Liver (tissue), 9 donors: ENCODE results near the gene FOLR3. TPM values are rescaled to one million over a fixed set of nuclear protein-coding genes. Genes with fewer than 3 reads are reported as not detected.
"Not testable (repeated sequence)": the region's sequence is repeated elsewhere in the genome, so short reads cannot be mapped to it uniquely, and the experiment has no call there.

Experiments used
- DNase-seq: peaks from one replicate; pipeline ENCODE4 v3.0.0-alpha.2; 2017; ENCODE audit warnings: low spot score
- H3K27ac ChIP-seq, 2 donors: one replicate each; pipeline ENCODE4 v1.7.0; 2013; ENCODE audit warnings: inconsistent platforms in 2 of 2, low read length in 2 of 2, control low read depth in 1 of 2, low read depth in 1 of 2, mild to moderate bottlenecking in 1 of 2
- H3K27me3 ChIP-seq, 4 donors: one replicate each; pipeline versions ENCODE4 v1.6.1 to v1.7.0; 2013; ENCODE audit warnings: low read length in 3 of 4, inconsistent platforms in 1 of 4, mild to moderate bottlenecking in 1 of 4, moderate library complexity in 1 of 4; ENCODE audit not compliant: control insufficient read depth in 4 of 4, insufficient read depth in 4 of 4
- H3K36me3 ChIP-seq, 4 donors: one replicate each; pipeline versions ENCODE4 v1.6.1 to v1.7.0; 2013; ENCODE audit warnings: low read length in 3 of 4, mild to moderate bottlenecking in 3 of 4, low read depth in 1 of 4, moderate library complexity in 1 of 4; ENCODE audit not compliant: control insufficient read depth in 4 of 4, insufficient read depth in 3 of 4
- H3K4me1 ChIP-seq, 4 donors: one replicate each; pipeline versions ENCODE4 v1.6.1 to v1.7.0; 2013; ENCODE audit warnings: low read length in 3 of 4, mild to moderate bottlenecking in 3 of 4, moderate library complexity in 1 of 4; ENCODE audit not compliant: control insufficient read depth in 4 of 4, insufficient read depth in 4 of 4
- H3K4me3 ChIP-seq, 3 donors: one replicate each; pipeline versions ENCODE4 v1.6.1 to v1.7.0; 2013; ENCODE audit warnings: low read length in 3 of 3, control low read depth in 1 of 3, low read depth in 1 of 3, mild to moderate bottlenecking in 1 of 3
- H3K9ac ChIP-seq, 2 donors: one replicate each; pipeline ENCODE4 v1.7.0; 2013; ENCODE audit warnings: low read length in 2 of 2, mild to moderate bottlenecking in 2 of 2, moderate library complexity in 2 of 2, control low read depth in 1 of 2, low read depth in 1 of 2
- H3K9me3 ChIP-seq, 4 donors: one replicate each; pipeline versions ENCODE4 v1.6.1 to v1.7.0; 2013; ENCODE audit warnings: low read length in 3 of 4; ENCODE audit not compliant: control insufficient read depth in 4 of 4
- ATF3 ChIP-seq: IDR thresholded peaks from 2 replicates; pipeline ENCODE4 v1.6.1; 2016; ENCODE audit warnings: antibody characterized with exemption
- EGR1 ChIP-seq, 2 donors: IDR thresholded peaks; 2 replicates each; pipeline ENCODE4 v1.6.1; 2016 to 2018; ENCODE audit warnings: antibody characterized with exemption in 2 of 2, low read depth in 2 of 2
- FOXA1 ChIP-seq: IDR thresholded peaks from 2 replicates; pipeline ENCODE4 v1.6.1; 2016; ENCODE audit warnings: antibody characterized with exemption
- FOXA2 ChIP-seq: IDR thresholded peaks from 2 replicates; pipeline ENCODE4 v1.6.1; 2016; ENCODE audit warnings: antibody characterized with exemption
- GABPA ChIP-seq, 2 donors: IDR thresholded peaks in 1 of 2; conservative IDR thresholded peaks in 1 of 2; 2 replicates each; pipeline ENCODE4 v1.6.1; 2016; ENCODE audit warnings: antibody characterized with exemption in 2 of 2, mild to moderate bottlenecking in 1 of 2, moderate library complexity in 1 of 2
- HNF4A ChIP-seq, 2 donors: conservative IDR thresholded peaks; 2 replicates each; pipeline ENCODE4 v1.6.1; 2016; ENCODE audit warnings: antibody characterized with exemption in 2 of 2, mild to moderate bottlenecking in 2 of 2
- HNF4G ChIP-seq: IDR thresholded peaks from 2 replicates; pipeline ENCODE4 v1.6.1; 2016; ENCODE audit warnings: antibody characterized with exemption
- MAX ChIP-seq: IDR thresholded peaks from 2 replicates; pipeline ENCODE4 v1.6.1; 2016; ENCODE audit warnings: antibody characterized with exemption
- RXRA ChIP-seq, 2 donors: IDR thresholded peaks; 2 replicates each; pipeline ENCODE4 v1.6.1; 2017 to 2018; ENCODE audit warnings: antibody characterized with exemption in 2 of 2, mild to moderate bottlenecking in 1 of 2
- SP1 ChIP-seq: IDR thresholded peaks from 2 replicates; pipeline ENCODE4 v1.6.1; 2018; ENCODE audit warnings: antibody characterized with exemption, mild to moderate bottlenecking
- TAF1 ChIP-seq: conservative IDR thresholded peaks from 2 replicates; pipeline ENCODE4 v1.6.1; 2016; ENCODE audit warnings: antibody characterized with exemption, mild to moderate bottlenecking
- YY1 ChIP-seq: IDR thresholded peaks from 2 replicates; pipeline ENCODE4 v1.6.1; 2016; ENCODE audit warnings: antibody characterized with exemption, mild to moderate bottlenecking
- ZBTB33 ChIP-seq: IDR thresholded peaks from 2 replicates; pipeline ENCODE4 v1.6.1; 2016; ENCODE audit warnings: antibody characterized with exemption
- WGBS: extraction: QIAGEN DNeasy Blood & Tissue Kit; methylation state at CpG from one replicate; pipeline ENCODE4 v1.1.7; 2013; 5-methylcytosine and 5-hydroxymethylcytosine counted together
- polyA plus RNA-seq, 2 donors: library from polyadenylated mRNA; stranded (reverse) in 1 of 2; unstranded in 1 of 2; fragments of 200-250 nt in 1 of 2; fragments of >200 nt in 1 of 2; fragmentation: Nextera tagmentation in 1 of 2; extraction: Ambion mirVana in 1 of 2; gene quantifications; one replicate each; pipeline versions ENCODE4 v1.2.1 to v1.2.3, GENCODE V29; 2013 to 2015
- total RNA-seq, 2 donors: library from RNA; depleted of rRNA; stranded (reverse); fragments of >200 nt; gene quantifications; one replicate each; pipeline ENCODE4 v1.2.3, GENCODE V29; 2014
- donor health status: healthy.
- donor health status: healthy.
- donor health status: healthy.
- donor health status: healthy.
- donor health status: healthy.

The FOLR3 gene
- total and polyA plus RNA-seq, 4 donors = 0.31 to 2.1 (median 0.86) TPM; not detected in 1

- no peak overlapping the region for H3K27ac ChIP-seq
- no peak for DNase-seq
- 78% methylated on average over 7 of the region's 7 CpGs for WGBS
- no peak overlapping the region for H3K4me3 ChIP-seq
- H3K27me3 ChIP-seq = no peaks in the 10 kb centered on the region
- no peak overlapping the region for H3K9ac ChIP-seq
- H3K36me3 ChIP-seq = no peaks in the 10 kb centered on the region
- no peak for TF ChIP-seq TAF1
- TF ChIP-seq FOXA2 = no peak
- TF ChIP-seq SP1 = no peak
- no peak for TF ChIP-seq ATF3
- TF ChIP-seq MAX = no peak
- no peak for TF ChIP-seq GABPA (IDR thresholded peaks at IDR 0.05 in 1 of 2, conservative IDR thresholded peaks at IDR 0.05 in 1 of 2)
- TF ChIP-seq ZBTB33 = no peak
- TF ChIP-seq HNF4G = no peak
- no peaks in the 10 kb centered on the region for H3K4me1 ChIP-seq
- no peaks in the 10 kb centered on the region for H3K9me3 ChIP-seq
Measured at GRCh38 chr11:72179049-72179803, 43.7 kb downstream of the FOLR3 start.

GRCh38 chr11:72179804-72180396, 44.4 kb downstream of the FOLR3 start:
- TF ChIP-seq HNF4G (no peak), RXRA (IDR thresholded peaks at IDR 0.05) (no peak), HNF4A (conservative IDR thresholded peaks at IDR 0.05) (no peak), SP1 (no peak), MAX (no peak), FOXA1 (no peak), GABPA (IDR thresholded peaks at IDR 0.05 in 1 of 2, conservative IDR thresholded peaks at IDR 0.05 in 1 of 2) (no peak), ZBTB33 (no peak), YY1 (no peak), EGR1 (IDR thresholded peaks at IDR 0.05; ENCODE audit: low read depth in 2 of 2) (no peak), ATF3 (no peak)
- DNase-seq = no peak
- H3K36me3 ChIP-seq = no peaks in the 10 kb centered on the region
- H3K27ac ChIP-seq = no peak overlapping the region
- H3K4me3 ChIP-seq = no peak overlapping the region
- no peaks in the 10 kb centered on the region for H3K27me3 ChIP-seq
- no peak overlapping the region for H3K9ac ChIP-seq
- no peaks in the 10 kb centered on the region for H3K9me3 ChIP-seq
- 79% methylated on average over 4 of the region's 4 CpGs for WGBS
- no peaks in the 10 kb centered on the region for H3K4me1 ChIP-seq

- 67% methylated on average over 7 of the region's 7 CpGs for WGBS
- H3K27me3 ChIP-seq, H3K9me3 ChIP-seq, DNase-seq, H3K4me1 ChIP-seq, H3K36me3 ChIP-seq, H3K27ac ChIP-seq, H3K9ac ChIP-seq, H3K4me3 ChIP-seq: not testable (repeated sequence)
Measured at GRCh38 chr11:72180892-72181552, 45.5 kb downstream of the FOLR3 start.

GRCh38 chr11:72181553-72181958, 46.0 kb downstream of the FOLR3 start:
- not testable (repeated sequence) for H3K27me3 ChIP-seq, H3K27ac ChIP-seq, H3K36me3 ChIP-seq, H3K4me1 ChIP-seq, DNase-seq, H3K9ac ChIP-seq, H3K4me3 ChIP-seq, H3K9me3 ChIP-seq
- 80% methylated on average over 3 of the region's 3 CpGs for WGBS
